COLO829 (cell line): ENCODE data around the gene POLD1.
A peak's percentile ranks its signal among the peaks of the same experiment; 100 is the strongest.
"Not testable (repeated sequence)": the region's sequence is repeated elsewhere in the genome, so short reads cannot be mapped to it uniquely, and the experiment has no call there.

Experiments used
- DNase-seq: peaks from one replicate; pipeline ENCODE4 v3.0.0; 2012; ENCODE audit warnings: low spot score

POLD1 gene

DNA sequence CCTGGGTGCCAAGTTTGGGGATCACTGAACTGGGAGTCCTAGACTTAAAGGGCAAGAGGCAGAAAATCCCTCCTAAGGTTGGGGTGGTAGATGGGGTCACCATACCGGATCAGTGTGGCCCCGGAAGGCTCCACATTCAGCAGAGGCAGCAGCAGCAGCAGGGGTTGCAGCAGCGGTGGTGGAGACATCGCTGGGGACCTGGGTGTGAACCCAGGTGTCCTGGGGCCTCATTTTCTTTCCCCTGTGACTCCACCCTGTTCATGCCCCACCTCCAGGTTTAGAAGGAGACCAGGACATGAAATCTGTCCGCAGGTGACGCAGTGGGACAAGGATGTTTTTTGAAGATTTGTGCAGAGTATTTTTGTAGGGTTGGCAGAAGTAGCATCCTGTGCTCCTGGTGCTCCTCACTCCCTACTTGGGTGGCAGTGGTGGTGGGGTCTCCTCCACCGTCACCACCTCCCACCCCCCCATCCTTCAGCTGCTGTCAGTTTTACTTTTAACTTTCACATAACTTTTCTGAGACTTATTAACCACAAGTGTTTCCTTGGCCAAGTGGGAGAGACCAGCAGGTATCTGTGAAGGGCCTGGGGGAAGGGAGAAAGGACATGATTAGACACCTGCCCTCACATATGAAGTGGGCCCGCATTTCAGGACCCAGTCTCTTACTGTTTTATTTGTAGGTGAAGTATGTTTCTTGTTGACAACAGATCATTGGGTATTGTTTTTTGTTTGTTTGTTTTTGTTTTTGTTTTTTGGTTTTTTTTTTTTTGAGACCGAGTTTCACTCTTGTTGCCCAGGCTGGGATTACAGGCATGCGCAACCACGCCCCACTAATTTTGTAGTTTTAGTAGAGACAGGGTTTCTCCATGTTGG lies 18.5 kb upstream of the POLD1 start, which contains the start of gene NAPSA:
TSS of gene NAPSA (minus strand) at position 206 of the 873 bp plus-strand sequence. CDS start at position 188, 18 bp downstream.
- DNase-seq = no peak

DNA sequence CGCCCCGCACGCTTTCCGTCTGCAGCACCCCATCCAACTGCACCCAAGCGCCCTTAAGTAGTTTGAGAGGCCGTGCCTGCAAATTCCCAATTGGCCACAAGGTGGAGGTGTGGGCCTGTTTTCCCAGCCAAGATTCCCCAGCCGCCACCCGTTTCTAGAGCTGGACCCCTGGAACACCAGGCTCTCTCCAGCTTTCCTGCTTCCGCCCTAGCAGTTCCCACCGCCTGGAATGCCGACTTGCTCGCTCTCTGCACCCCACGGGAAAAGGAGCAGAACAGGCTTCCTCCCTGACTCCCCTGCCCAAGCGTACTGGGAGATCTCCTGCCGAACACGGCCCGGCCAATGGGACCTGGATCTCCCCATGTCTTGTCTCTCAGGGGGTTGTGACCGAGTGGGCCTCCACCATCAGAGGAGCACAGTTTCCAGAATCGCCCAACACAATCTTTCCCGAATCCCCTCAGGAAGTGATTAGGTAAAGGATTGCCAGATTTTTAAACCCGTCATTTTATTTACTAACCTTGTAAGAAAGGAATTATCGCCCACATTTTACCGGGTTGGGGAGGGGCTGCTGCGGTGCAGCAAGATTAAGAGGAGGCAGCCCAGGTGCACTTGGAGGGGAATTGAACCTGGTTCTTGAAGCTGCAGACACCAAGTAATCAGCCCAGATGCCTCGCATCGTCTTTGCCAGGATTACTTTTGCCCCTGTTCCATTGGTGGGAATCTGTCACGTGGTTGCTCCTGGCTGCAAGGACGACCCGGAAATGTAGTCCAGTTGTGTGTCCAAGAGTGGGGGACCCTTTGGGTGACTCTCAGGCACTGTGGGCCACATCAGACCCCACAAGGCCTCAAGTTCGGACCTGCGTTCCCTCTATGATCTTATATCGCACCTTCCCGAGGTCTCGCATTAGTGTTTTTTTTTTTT lies 15.2 kb upstream of the POLD1 start:
- DNase-seq = peak; percentile 93

DNA sequence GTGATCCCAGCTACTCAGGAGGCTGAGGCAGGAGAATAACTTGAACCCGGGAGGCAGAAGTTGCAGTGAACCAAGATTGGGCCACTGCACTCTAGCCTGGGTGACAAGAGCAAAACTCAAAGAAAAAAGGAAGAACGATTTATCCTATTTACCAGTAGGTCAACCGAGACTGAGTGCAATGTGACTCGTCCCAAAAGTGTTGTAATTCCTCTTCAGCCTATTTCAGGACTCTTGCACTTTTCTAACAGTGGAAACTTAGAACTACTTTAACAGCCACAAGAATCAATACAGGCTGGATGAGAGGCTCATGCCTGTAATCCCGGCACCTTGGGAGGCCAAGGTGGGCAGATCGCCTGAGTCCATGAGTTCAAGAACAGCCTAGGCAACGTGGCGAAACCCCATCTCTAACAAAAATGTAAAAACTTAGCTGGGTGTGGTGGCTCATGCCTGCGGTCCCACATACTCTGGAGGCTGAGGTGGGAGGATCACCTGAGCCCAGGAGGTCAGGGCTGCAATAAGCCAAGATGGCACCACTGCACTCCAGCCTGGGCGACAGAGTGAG lies 12.2 kb upstream of the POLD1 start:
- no peak for DNase-seq

DNA sequence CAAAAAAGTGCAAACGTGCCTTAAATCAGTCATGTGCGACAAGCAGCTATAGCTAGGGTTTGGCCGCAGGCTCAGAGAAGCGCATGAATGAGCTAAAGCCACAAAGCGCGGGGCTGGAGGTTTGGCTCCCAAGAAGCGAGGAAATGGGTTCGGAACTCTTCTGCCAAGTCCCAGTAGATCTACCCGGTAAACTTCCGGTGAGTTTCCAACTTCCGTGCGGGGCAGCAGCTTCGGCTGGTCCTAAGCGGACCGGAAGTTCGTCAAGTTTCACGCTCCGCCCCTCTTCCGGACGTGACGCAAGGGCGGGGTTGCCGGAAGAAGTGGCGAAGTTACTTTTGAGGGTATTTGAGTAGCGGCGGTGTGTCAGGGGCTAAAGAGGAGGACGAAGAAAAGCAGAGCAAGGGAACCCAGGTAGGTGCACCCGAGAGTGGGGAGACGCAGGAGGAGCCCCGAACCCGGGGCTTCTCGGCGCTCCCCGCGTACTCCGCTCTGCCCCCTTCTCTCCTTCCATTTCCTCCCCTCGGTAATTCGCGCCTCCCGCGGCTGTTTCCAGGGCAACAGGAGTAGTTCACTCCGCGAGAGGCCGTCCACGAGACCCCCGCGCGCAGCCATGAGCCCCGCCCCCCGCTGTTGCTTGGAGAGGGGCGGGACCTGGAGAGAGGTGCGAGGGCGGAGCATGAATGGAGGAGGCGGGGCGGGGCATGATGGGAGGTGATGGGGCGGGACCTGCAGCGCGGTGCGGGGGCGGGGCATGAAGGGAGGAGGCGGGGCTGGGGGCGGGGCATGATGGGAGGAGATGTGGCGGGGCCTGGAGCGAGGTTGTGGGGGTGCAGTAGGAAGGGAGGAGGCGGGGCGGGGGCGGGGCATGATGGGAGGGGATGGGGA lies 7.7 kb upstream of the POLD1 start, which contains the start of gene NR1H2:
TSS of gene NR1H2 (plus strand) at position 292 of the 885 bp plus-strand sequence. CDS start 1,149 bp downstream, outside the sequence.
- peak; percentile 92 for DNase-seq

DNA sequence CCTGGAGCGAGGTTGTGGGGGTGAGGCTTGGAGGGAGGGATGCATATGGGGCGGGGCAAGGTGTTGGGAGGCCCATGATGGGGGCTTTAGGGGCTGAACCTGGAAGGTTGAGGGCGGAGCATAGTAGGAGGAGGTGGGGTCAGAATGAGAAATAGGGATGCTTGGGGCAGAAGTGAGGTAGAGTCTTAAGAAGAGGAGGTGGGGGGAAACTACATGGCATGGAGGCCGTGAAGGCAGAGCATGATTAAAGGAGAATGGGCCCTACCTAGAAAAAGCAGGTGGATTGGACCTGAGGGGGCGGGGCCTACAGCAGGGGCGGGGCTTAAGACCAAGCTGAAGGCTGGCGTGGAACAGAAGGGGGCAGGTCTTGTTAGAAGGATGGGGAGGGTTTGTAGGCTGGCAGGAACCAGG lies 7.1 kb upstream of the POLD1 start:
- no peak for DNase-seq

DNA sequence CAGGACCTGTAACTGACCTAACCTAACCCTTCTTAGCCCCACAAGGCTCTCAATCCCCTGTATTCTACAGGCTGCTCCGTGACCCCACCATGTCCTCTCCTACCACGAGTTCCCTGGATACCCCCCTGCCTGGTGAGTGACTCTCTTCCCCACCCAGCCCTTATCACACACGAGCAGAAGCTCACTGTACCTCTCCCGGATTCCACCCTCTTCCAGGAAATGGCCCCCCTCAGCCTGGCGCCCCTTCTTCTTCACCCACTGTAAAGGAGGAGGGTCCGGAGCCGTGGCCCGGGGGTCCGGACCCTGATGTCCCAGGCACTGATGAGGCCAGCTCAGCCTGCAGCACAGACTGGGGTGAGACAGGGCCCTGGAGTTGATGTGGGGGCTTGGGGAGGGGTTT lies 6.6 kb upstream of the POLD1 start:
- DNase-seq = no peak

DNA sequence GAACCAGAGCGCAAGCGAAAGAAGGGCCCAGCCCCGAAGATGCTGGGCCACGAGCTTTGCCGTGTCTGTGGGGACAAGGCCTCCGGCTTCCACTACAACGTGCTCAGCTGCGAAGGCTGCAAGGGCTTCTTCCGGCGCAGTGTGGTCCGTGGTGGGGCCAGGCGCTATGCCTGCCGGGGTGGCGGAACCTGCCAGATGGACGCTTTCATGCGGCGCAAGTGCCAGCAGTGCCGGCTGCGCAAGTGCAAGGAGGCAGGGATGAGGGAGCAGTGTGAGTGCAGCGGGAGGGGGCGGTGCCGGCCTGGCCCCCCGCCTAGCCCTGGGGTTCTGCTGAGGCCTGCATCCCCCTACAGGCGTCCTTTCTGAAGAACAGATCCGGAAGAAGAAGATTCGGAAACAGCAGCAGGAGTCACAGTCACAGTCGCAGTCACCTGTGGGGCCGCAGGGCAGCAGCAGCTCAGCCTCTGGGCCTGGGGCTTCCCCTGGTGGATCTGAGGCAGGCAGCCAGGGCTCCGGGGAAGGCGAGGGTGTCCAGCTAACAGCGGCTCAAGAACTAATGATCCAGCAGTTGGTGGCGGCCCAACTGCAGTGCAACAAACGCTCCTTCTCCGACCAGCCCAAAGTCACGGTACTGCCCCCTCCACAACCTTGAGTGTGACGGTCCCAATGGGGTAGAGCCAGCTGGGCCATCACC lies 5.8 kb upstream of the POLD1 start:
- DNase-seq = no peak

DNA sequence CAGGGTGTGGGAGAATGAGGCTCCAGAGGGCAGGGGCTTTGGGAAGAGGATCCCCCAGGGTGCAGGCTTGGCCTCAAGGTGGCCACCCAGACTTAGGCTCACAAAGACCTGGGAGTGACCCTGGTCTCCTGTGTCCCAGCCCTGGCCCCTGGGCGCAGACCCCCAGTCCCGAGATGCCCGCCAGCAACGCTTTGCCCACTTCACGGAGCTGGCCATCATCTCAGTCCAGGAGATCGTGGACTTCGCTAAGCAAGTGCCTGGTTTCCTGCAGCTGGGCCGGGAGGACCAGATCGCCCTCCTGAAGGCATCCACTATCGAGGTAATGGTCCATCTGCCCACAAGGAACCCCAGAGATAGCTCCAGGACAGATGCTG lies 5.3 kb upstream of the POLD1 start:
- DNase-seq = no peak

DNA sequence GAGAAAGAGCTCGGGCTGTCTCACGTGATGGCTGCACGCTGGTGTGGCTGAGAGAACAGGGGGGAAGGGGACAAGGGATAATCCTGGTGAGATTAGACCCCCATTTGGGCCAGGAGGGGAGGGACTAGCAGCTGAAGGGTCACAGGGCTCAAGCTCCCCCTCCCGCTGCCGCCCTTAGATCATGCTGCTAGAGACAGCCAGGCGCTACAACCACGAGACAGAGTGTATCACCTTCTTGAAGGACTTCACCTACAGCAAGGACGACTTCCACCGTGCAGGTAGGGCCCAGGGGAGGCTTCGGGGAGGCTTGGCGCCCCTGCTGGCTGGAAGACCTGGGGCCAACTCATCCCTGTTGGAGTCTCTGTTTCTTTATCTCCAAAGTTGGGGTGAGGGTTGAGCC lies 4.5 kb upstream of the POLD1 start:
- no peak for DNase-seq

DNA sequence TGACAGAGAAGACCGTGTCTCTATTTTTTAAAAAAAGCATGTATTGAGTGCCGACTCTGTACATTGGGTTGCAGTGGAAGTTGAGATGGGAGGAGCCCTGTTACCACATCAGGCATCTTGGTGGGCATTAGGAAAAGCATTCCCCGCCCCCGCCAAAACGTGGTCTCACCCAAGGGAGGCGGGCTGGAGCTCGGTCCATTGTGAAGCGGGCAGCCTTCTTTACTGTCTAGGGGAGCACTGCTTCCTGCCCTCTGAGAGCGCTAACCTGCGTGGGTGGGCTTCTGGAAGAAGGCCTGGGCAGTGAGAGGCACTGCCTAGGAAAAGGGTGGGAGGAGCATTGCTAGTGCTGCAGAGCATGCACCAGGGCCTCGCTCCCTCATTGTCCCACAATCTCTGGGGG lies 4.0 kb upstream of the POLD1 start:
- no peak for DNase-seq

DNA sequence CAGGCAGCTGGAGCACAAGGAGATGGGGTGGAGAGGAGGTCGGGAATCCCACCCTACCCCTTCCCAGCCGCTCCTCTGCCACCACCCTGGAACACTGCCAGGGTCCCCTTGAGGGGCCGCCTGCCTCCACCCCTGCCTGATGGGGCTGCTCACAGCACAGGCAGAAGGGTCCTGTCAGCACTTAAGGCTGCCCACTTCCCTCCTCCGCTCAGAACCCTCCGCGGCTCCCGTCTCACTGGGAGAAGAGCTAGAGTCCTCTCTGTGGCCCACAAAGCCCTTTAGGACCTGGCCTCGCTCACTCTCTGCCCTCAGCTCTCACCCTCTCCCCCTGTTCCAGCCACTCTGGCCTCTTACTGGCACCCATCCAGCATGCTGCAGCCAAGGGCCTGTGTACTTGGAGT lies 3.4 kb upstream of the POLD1 start:
- no peak for DNase-seq

DNA sequence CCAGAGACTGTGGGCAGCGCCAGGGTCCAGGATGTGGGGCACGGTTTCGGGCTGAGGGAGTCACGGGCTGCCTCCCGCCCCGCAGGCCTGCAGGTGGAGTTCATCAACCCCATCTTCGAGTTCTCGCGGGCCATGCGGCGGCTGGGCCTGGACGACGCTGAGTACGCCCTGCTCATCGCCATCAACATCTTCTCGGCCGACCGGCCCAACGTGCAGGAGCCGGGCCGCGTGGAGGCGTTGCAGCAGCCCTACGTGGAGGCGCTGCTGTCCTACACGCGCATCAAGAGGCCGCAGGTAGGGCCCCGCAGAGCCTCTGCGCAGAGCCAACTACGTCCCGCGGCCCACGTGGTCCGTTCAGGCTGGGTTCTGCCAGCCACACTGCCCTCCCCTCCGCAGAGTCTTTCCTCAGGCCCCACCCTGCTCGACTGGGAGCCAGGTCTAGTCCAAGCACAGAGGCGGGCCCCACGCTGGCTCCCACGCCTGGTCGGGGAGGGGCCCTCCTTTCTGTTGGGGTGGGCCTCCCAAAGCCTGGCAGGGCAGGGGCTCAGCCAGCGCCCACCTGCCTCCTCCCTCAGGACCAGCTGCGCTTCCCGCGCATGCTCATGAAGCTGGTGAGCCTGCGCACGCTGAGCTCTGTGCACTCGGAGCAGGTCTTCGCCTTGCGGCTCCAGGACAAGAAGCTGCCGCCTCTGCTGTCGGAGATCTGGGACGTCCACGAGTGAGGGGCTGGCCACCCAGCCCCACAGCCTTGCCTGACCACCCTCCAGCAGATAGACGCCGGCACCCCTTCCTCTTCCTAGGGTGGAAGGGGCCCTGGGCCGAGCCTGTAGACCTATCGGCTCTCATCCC lies 2.0 kb upstream of the POLD1 start:
- no peak for DNase-seq

DNA sequence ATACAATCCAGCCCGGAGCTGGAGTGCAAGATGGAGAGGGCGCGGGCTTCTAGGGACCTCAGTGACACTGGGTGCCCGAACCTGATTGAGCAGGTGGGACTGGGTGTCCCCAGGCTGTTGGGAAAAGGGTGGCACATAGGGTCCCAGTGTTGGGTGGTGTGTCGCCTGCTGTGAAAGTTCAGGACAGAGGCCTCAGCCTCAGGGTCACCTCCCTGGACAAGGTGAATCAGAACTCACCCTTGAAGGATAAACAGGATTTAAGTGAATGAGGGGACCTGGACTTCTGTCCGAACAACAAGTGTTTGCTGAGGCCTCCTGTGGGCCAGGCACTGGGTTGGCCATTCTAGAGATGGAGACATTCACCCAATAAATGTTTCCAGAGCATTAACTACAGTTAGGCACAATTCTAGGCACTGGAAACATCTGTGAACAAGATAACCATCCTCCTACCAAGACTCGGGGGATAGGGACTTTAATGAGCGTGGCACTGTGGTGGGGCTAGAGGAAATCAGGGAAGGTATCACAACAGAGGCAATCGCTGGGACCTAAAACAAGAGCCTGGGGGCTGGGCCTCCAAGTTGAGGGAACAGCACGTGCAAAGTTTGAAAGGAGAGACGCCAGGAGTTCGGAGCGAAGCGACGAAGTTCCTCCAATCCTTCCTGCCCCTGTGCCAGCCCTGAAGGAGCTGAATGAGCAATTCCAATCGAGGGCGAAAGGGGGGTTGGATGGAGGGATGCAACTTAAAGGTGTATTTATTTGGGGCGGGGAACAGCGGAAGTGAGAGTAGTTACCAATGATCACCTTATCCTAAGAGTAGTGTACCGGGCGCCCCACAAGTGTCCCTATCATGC lies 921 bp upstream of the POLD1 start:
- no peak for DNase-seq

DNA sequence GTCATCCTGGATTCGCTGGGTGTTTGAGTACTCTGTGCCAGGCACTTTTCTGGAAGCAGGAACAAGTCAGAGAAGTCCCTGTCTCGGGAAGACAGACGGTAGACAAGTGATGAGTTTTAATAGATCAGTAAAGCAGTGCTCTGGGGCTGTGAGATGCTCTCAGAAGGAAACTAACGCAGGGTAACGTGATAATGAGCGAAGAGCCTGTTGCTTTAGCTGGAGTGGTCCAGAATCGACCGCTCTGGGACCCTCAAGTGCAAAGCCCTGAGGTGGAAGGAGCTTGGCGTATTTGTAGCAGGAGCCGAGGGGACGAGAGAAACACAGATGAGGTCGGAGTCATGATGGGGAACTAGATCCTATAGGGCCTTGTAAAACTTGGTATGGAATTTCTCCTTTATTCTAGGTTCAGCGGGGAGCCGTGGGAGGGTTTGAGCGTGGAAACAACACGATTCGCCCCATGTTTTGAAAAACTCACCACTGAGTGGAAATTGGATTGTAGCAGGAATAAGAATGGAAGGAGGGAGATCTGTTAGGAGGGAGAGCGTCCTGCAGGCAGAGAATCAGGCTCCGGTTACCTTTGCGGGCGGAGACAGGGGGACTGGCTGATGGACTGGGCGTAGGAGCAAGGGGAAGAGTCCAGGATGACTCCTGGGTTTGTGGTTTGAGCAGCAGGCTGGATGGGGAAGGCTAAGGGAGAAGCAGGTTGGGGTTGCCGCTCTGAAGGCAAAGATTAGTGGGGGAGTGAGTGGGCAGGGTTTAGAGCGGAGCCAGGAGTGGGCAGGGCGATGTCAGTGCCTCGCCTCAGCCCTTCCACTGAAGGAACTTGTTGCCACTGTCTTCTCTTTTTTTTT lies 763 bp downstream of the POLD1 start:
- DNase-seq = no peak

DNA sequence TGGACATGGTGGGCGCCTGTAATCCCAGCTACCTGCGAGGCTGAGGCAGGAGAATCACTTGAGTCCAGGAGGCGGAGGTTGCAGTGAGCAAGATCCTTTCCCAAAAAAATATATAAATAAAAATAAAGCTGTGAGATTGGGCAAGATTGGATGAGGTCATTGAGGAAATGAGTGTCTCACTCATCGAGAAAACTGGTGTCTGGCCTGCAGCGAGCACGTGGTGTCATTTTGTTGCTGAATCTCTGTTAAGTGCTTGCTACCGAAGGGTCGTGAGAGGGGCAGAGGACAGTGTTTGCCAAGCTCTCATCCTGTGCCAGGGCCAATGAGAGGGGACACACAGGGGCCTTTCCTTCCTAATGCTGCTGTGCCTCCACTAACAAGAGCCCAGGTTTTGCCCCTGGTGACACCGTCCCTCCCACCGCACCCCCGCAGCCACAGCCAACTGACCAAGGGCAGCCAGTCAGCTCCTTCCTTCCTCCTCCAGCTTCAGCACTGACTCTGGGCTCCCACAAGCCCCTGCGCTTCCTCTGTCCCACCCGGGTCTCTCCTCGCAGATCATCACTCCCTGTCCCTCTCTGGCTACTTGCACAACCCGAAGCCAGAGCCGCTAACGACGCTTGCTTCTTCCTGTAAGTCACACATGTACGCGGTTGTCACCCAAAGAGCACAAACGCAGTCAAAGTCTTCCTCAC lies 3.2 kb downstream of the POLD1 start:
- no peak for DNase-seq

DNA sequence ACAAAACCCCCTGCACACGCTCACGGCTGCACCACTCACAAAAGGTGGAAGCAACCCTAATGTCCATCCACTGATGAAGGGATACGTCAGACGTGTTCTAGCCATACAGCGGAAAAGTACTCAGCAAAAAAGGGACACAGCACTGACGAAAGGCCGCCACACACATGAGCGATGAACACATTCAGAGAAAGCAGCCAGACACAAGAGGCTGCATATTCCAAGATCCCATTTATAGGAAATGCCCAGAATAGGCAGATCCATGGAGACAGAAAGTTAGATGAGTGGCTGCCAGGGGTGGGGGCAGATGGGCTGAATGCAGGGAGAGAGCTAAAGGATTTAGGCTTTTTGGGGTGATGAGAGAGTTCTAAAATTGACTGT lies 3.7 kb downstream of the POLD1 start:
- DNase-seq = no peak

DNA sequence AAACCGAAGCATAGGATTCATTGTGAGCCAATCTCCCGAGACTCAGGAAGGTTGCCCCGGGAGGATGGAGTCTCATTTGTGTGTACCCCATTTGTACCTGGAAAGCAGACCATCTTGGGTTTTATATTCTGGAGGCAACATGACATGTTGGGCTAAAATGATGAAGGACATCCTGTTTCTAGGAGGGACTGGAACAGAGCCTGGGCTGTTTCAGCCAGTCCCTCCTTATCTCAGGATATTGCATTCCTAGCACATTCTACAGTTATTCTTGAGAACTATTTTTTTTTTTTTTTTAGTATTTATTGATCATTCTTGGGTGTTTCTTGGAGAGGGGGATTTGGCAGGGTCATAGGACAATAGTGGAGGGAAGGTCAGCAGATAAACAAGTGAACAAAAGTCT lies 6.1 kb downstream of the POLD1 start:
- not testable (repeated sequence) for DNase-seq
